HepG2 (cell line): ENCODE data around the gene TMX2. TPM values are rescaled to one million over a fixed set of nuclear protein-coding genes. Genes with fewer than 3 reads are reported as not detected.
A peak's percentile ranks its signal among the peaks of the same experiment; 100 is the strongest.

Source experiments
- AHR ChIP-seq: IDR thresholded peaks from 2 replicates; pipeline ENCODE4 v1.6.1; 2018; ENCODE audit warnings: missing genetic modification reagents, missing compliant biosample characterization
- CENPBD1 ChIP-seq: sonication (generic); formaldehyde crosslinking; IDR thresholded peaks from 2 replicates; pipeline ENCODE4 v1.8.0; 2022; ENCODE audit warnings: missing genetic modification reagents, low read depth, mild to moderate bottlenecking, borderline replicate concordance
- CSRNP1 ChIP-seq: sonication (generic); formaldehyde crosslinking; IDR thresholded peaks from 2 replicates; pipeline ENCODE4 v1.8.1; 2023; ENCODE audit warnings: mild to moderate bottlenecking, missing genetic modification reagents
- ELF3 ChIP-seq: IDR thresholded peaks from 2 replicates; pipeline ENCODE4 v1.6.1; 2016; ENCODE audit warnings: missing genetic modification reagents, missing compliant biosample characterization
- GPBP1L1 ChIP-seq: sonication (generic); formaldehyde crosslinking; IDR thresholded peaks from 2 replicates; pipeline ENCODE4 v1.5.0; 2020; ENCODE audit warnings: mild to moderate bottlenecking, missing genetic modification reagents
- IRF9 ChIP-seq: sonication (generic); formaldehyde crosslinking; IDR thresholded peaks from 2 replicates; pipeline ENCODE4 v1.8.0; 2022; ENCODE audit warnings: missing genetic modification reagents, mild to moderate bottlenecking, borderline replicate concordance
- MYPOP ChIP-seq: sonication (generic); formaldehyde crosslinking; IDR thresholded peaks from 2 replicates; pipeline ENCODE4 v1.8.1; 2023; ENCODE audit warnings: mild to moderate bottlenecking, moderate library complexity, missing genetic modification reagents
- NR0B2 ChIP-seq: sonication (generic); formaldehyde crosslinking; IDR thresholded peaks from 2 replicates; pipeline ENCODE4 v1.4.0; 2020; ENCODE audit warnings: mild to moderate bottlenecking, missing genetic modification reagents
- SMC3 ChIP-seq: IDR thresholded peaks from 2 replicates; pipeline ENCODE4 v1.6.1; 2011; ENCODE audit warnings: low read length, improper control_type of control experiment
- SP5 ChIP-seq: IDR thresholded peaks from 2 replicates; pipeline ENCODE4 v1.6.1; 2016; ENCODE audit warnings: low read depth, borderline replicate concordance
- SSRP1 ChIP-seq: IDR thresholded peaks from 2 replicates; pipeline ENCODE4 v1.6.1; 2016; ENCODE audit warnings: control low read depth
- TBL1XR1 ChIP-seq: fragments of 150-350 bp; IDR thresholded peaks from 2 replicates; pipeline ENCODE4 v1.6.1; 2014; ENCODE audit warnings: borderline replicate concordance, low read length; ENCODE audit not compliant: partially characterized antibody
- TP53 ChIP-seq: sonication (generic); formaldehyde crosslinking; conservative IDR thresholded peaks from 2 replicates; pipeline ENCODE4 v1.4.0; 2020; ENCODE audit warnings: missing genetic modification reagents
- ZBTB3 ChIP-seq: sonication (generic); formaldehyde crosslinking; IDR thresholded peaks from 2 replicates; pipeline ENCODE4 v1.4.0; 2020; ENCODE audit warnings: low read depth, mild to moderate bottlenecking, moderate library complexity, missing genetic modification reagents, borderline replicate concordance
- ZBTB44 ChIP-seq: sonication (generic); formaldehyde crosslinking; IDR thresholded peaks from 2 replicates; pipeline ENCODE4 v1.4.0; 2020; ENCODE audit warnings: missing genetic modification reagents
- ZEB1 ChIP-seq: IDR thresholded peaks from 2 replicates; pipeline ENCODE4 v1.6.1; 2012; ENCODE audit warnings: mild to moderate bottlenecking, low read depth, inconsistent platforms; ENCODE audit not compliant: insufficient replicate concordance
- ZFP41 ChIP-seq: sonication (generic); formaldehyde crosslinking; IDR thresholded peaks from 2 replicates; pipeline ENCODE4 v1.4.0; 2020; ENCODE audit warnings: mild to moderate bottlenecking, missing genetic modification reagents, borderline replicate concordance
- ZNF260 ChIP-seq: sonication (generic); formaldehyde crosslinking; IDR thresholded peaks from 2 replicates; pipeline ENCODE4 v1.4.0; 2020; ENCODE audit warnings: missing genetic modification reagents, low read depth, mild to moderate bottlenecking, borderline replicate concordance
- ZNF775 ChIP-seq: sonication (generic); formaldehyde crosslinking; IDR thresholded peaks from 2 replicates; pipeline ENCODE4 v1.4.0; 2020; ENCODE audit warnings: missing genetic modification reagents, mild to moderate bottlenecking, moderate library complexity, borderline replicate concordance
- ZNF777 ChIP-seq: sonication (generic); formaldehyde crosslinking; IDR thresholded peaks from 2 replicates; pipeline ENCODE4 v1.4.0; 2020; ENCODE audit warnings: missing genetic modification reagents
- ZSCAN30 ChIP-seq: sonication (generic); formaldehyde crosslinking; IDR thresholded peaks from 2 replicates; pipeline ENCODE4 v1.5.0; 2020; ENCODE audit warnings: mild to moderate bottlenecking, missing genetic modification reagents
- polyA plus RNA-seq, 8 experiments: library from polyadenylated mRNA; depleted of rRNA in 3 of 8; stranded (reverse) in 7 of 8; unstranded in 1 of 8; fragments of >200 nt; fragmentation: Illumina TruSeq in 4 of 8; extraction: Trizol in 4 of 8; gene quantifications; 2 replicates each; pipeline versions ENCODE4 v1.2.1 to v1.2.3, GENCODE V29; 2011 to 2016; ENCODE audit warnings: low read depth in 4 of 8, missing spikeins in 1 of 8, mixed read lengths in 1 of 8; ENCODE audit not compliant: insufficient read depth in 1 of 8
- total RNA-seq, 5 experiments: library from RNA; depleted of rRNA; stranded (reverse); fragments of >200 nt; fragmentation: Illumina TruSeq; extraction: Trizol; gene quantifications; 2 replicates each; pipeline ENCODE4 v1.2.3, GENCODE V29; 2016; ENCODE audit warnings: low read depth in 1 of 5

TMX2 gene
- total and polyA plus RNA-seq, 2 of the 13 experiments (the other 11 are each of a cell fraction or from before 2014, with no cell fraction given) = 84.5 to 129 TPM

- TF ChIP-seq CENPBD1 (CRISPR knock-in tag) (no peak), ZSCAN30 (CRISPR knock-in tag) (0 out of 2 replicates have a peak, but pooled peaks have one; percentile 51), NR0B2 (no peak), ZEB1 (no peak), ZNF777 (CRISPR knock-in tag) (no peak), TP53 (CRISPR knock-in tag) (no peak), SSRP1 (peak; percentile 99), SP5 (CRISPR knock-in tag) (peak; percentile 76), MYPOP (CRISPR knock-in tag) (peak; percentile 68; the same call in 1 of the 2 replicates), TBL1XR1 (peak; percentile 57), ZBTB3 (CRISPR knock-in tag) (peak; percentile 64; the same call in 1 of the 2 replicates), ZFP41 (CRISPR knock-in tag) (no peak), ZNF775 (CRISPR knock-in tag) (no peak), CSRNP1 (CRISPR knock-in tag) (no peak), GPBP1L1 (CRISPR knock-in tag) (no peak), SMC3 (peak; percentile 33; the same call in 1 of the 2 replicates), IRF9 (CRISPR knock-in tag) (no peak), ELF3 (CRISPR knock-in tag) (peak; percentile 90), ZNF260 (CRISPR knock-in tag) (no peak), ZBTB44 (CRISPR knock-in tag) (no peak), AHR (CRISPR knock-in tag) (no peak)
These were observed 66.1 kb downstream of the TMX2 start (continued) for GRCh38 chr11:57778318-57779037.
